HCT116 (cell line): Measurements from ENCODE around the gene TICRR. TPM values are rescaled to one million over a fixed set of nuclear protein-coding genes. Genes with fewer than 3 reads are reported as not detected.
"Not testable (repeated sequence)": the region's sequence is repeated elsewhere in the genome, so short reads cannot be mapped to it uniquely, and the experiment has no call there.

ENCODE experiments used
- ATAC-seq: fragments of 200-7000 bp; cut with Tn5 transposase; 2 replicates; pipeline ENCODE4 v1.9.1; 2020; ENCODE audit warnings: mild to moderate bottlenecking, moderate library complexity
- BruUV-seq: library from RNA; stranded (reverse); fragments of 400-500 nt; replicated peaks from 2 replicates; lab custom pipeline; 2021; lab: Mats Ljungman, UMichigan
- CTCF ChIA-PET: fragments of 300-600 bp; sonication (Branson Sonifier 250); formaldehyde crosslinking; loops from one replicate; lab custom pipeline; 2021; ENCODE audit warnings: antibody characterized with exemption; lab: Charles Lee
- POLR2A ChIA-PET: fragments of 300-600, 350-600 bp; sonication (Branson Sonifier 250); formaldehyde crosslinking; loops from one replicate; lab custom pipeline; 2021; ENCODE audit warnings: antibody characterized with exemption; lab: Charles Lee
- RAD21 ChIA-PET, 2 experiments: fragments of 300-600 bp; sonication (Branson Sonifier 250); formaldehyde crosslinking; loops; one replicate each; lab custom pipeline; 2023; ENCODE audit warnings: low total read pairs in 2 of 2; ENCODE audit not compliant: uncharacterized antibody in 2 of 2, unreplicated experiment in 2 of 2, low non-redundant PET in 1 of 2; lab: Charles Lee
- DNase-seq: peaks from one replicate; pipeline ENCODE4 v3.0.0-alpha.2; 2010; ENCODE audit warnings: low read depth, low spot score
- H2AFZ ChIP-seq: fragments of 200-600 bp; shearing (Covaris generic), sonication (generic); 2 replicates; pipeline ENCODE4 v1.6.1; 2017; ENCODE audit warnings: low read depth, mixed run types, mixed read lengths, antibody characterized with exemption, low read length; ENCODE audit not compliant: poor library complexity, severe bottlenecking
- H3K27ac ChIP-seq: 2 replicates; pipeline ENCODE4 v1.5.1; 2012; ENCODE audit warnings: low read depth, low read length
- H3K27me3 ChIP-seq: fragments of 200-600 bp; sonication (generic); 2 replicates; pipeline ENCODE4 v1.6.1; 2016; ENCODE audit warnings: mixed run types, low read length, mixed read lengths; ENCODE audit not compliant: insufficient read depth
- H3K36me3 ChIP-seq, 2 experiments: fragments of 200-500 bp in 1 of 2; fragments of 200-600 bp in 1 of 2; sonication (Bioruptor generic) in 1 of 2; sonication (generic) in 1 of 2; 2 replicates each; pipeline versions ENCODE4 v1.5.1 to v1.6.1; 2014 to 2016; ENCODE audit warnings: low read length in 2 of 2, inconsistent platforms in 1 of 2, mixed read lengths in 1 of 2, mixed run types in 1 of 2; ENCODE audit not compliant: insufficient read depth in 2 of 2, control insufficient read depth in 1 of 2
- H3K4me1 ChIP-seq, 2 experiments: fragments of 200-600 bp in 1 of 2; sonication (generic) in 1 of 2; 2 replicates each; pipeline versions ENCODE4 v1.5.1 to v1.6.1; 2012 to 2017; ENCODE audit warnings: low read length in 2 of 2, inconsistent platforms in 1 of 2, mild to moderate bottlenecking in 1 of 2, mixed read lengths in 1 of 2, mixed run types in 1 of 2, moderate library complexity in 1 of 2; ENCODE audit not compliant: insufficient read depth in 2 of 2, control insufficient read depth in 1 of 2
- H3K4me2 ChIP-seq: fragments of 200-600 bp; sonication (generic); 2 replicates; pipeline ENCODE4 v1.6.1; 2017; ENCODE audit warnings: mixed run types, low read length, mixed read lengths
- H3K4me3 ChIP-seq, 2 experiments: fragments of 200-600 bp in 1 of 2; sonication (generic) in 1 of 2; replicated peaks in 1 of 2; 2 replicates each; pipeline ENCODE4 v1.5.1; 2011 to 2016; ENCODE audit warnings: low read length in 2 of 2, control low read depth in 1 of 2, low read depth in 1 of 2, mild to moderate bottlenecking in 1 of 2, mixed read lengths in 1 of 2, mixed run types in 1 of 2
- H3K79me2 ChIP-seq: fragments of 200-600 bp; sonication (generic); 2 replicates; pipeline ENCODE4 v1.6.1; 2017; ENCODE audit warnings: mild to moderate bottlenecking, mixed run types, low read length, moderate library complexity, mixed read lengths; ENCODE audit not compliant: insufficient read depth
- H3K9ac ChIP-seq: fragments of 200-600 bp; sonication (generic); 2 replicates; pipeline ENCODE4 v1.6.1; 2016; ENCODE audit warnings: low read length, mixed read lengths
- H3K9me2 ChIP-seq: fragments of 200-600 bp; sonication (generic), shearing (Covaris generic); 2 replicates; pipeline ENCODE4 v1.6.1; 2017; ENCODE audit warnings: mixed run types, mild to moderate bottlenecking, moderate library complexity; ENCODE audit not compliant: insufficient read depth
- H3K9me3 ChIP-seq, 2 experiments: fragments of 200-500 bp in 1 of 2; fragments of 200-600 bp in 1 of 2; sonication (Bioruptor generic) in 1 of 2; sonication (generic) in 1 of 2; 2 replicates each; pipeline ENCODE4 v1.6.1; 2014 to 2017; ENCODE audit warnings: low read length in 2 of 2, mixed read lengths in 2 of 2, inconsistent platforms in 1 of 2, low read depth in 1 of 2, mild to moderate bottlenecking in 1 of 2, mixed run types in 1 of 2, moderate library complexity in 1 of 2; ENCODE audit not compliant: control insufficient read depth in 1 of 2, insufficient read depth in 1 of 2
- H4K20me1 ChIP-seq: fragments of 200-600 bp; sonication (generic), shearing (Covaris generic); 2 replicates; pipeline ENCODE4 v1.6.1; 2017; ENCODE audit warnings: mixed run types, mild to moderate bottlenecking, moderate library complexity; ENCODE audit not compliant: insufficient read depth
- CEBPB ChIP-seq: IDR thresholded peaks from 2 replicates; pipeline ENCODE4 v1.6.1; 2012; ENCODE audit warnings: low read depth
- CTCF ChIP-seq, 3 experiments: fragments of 200-600 bp in 1 of 3; sonication (generic) in 1 of 3; IDR thresholded peaks in 2 of 3; conservative IDR thresholded peaks in 1 of 3; 2 replicates each; pipeline ENCODE4 v1.5.1; 2012 to 2017; ENCODE audit warnings: low read depth in 2 of 3, low read length in 2 of 3, antibody characterized with exemption in 1 of 3, borderline replicate concordance in 1 of 3, control low read depth in 1 of 3, mild to moderate bottlenecking in 1 of 3, mixed read lengths in 1 of 3, mixed run types in 1 of 3, moderate library complexity in 1 of 3; ENCODE audit not compliant: insufficient read depth in 1 of 3
- ELF1 ChIP-seq: IDR thresholded peaks from 2 replicates; pipeline ENCODE4 v1.6.1; 2012; ENCODE audit warnings: low read depth, borderline replicate concordance
- EZH2 ChIP-seq: fragments of 200-600 bp; sonication (generic); IDR thresholded peaks from 2 replicates; pipeline ENCODE4 v1.6.1; 2017; ENCODE audit warnings: antibody characterized with exemption, mixed run types
- FOSL1 ChIP-seq: IDR thresholded peaks from 2 replicates; pipeline ENCODE4 v1.6.1; 2012; ENCODE audit warnings: low read depth
- MAX ChIP-seq: IDR thresholded peaks from 2 replicates; pipeline ENCODE4 v1.6.1; 2012
- REST ChIP-seq: IDR thresholded peaks from 2 replicates; pipeline ENCODE4 v1.6.1; 2012; ENCODE audit warnings: low read depth
- SP1 ChIP-seq: IDR thresholded peaks from 2 replicates; pipeline ENCODE4 v1.6.1; 2012; ENCODE audit warnings: low read depth
- SRF ChIP-seq: IDR thresholded peaks from 2 replicates; pipeline ENCODE4 v1.6.1; 2012; ENCODE audit warnings: low read depth
- YY1 ChIP-seq: IDR thresholded peaks from 2 replicates; pipeline ENCODE4 v1.6.1; 2011; ENCODE audit warnings: low read length, low read depth, moderate library complexity, mild to moderate bottlenecking; ENCODE audit not compliant: insufficient replicate concordance; ENCODE audit errors: extremely low read depth
- ZBTB33 ChIP-seq: IDR thresholded peaks from 2 replicates; pipeline ENCODE4 v1.6.1; 2011; ENCODE audit warnings: mild to moderate bottlenecking, low read length, moderate library complexity; ENCODE audit not compliant: insufficient replicate concordance; ENCODE audit errors: extremely low read depth
- ZNF274 ChIP-seq: fragments of 200-500 bp; sonication (Bioruptor generic); IDR thresholded peaks from 2 replicates; pipeline ENCODE4 v1.6.1; 2014; ENCODE audit warnings: mild to moderate bottlenecking, low read depth, low read length, inconsistent platforms
- intact Hi-C: fragments of 100-400 bp; cut with micrococcal nuclease; formaldehyde crosslinking; loops from 2 replicates; pipeline ENCODE4 v1.10.0; 2022
- total RNA-seq: library from RNA; stranded (reverse); gene quantifications from one replicate; pipeline ENCODE4 v1.2.1, GENCODE V29; 2021; ENCODE audit not compliant: unreplicated experiment

TICRR gene
- total RNA-seq, 1 experiment from 2014 or later, result 24.8 TPM

GRCh38 chr15:89578146-89578545, 2.9 kb downstream of the TICRR start:
- no peak overlapping the region for H3K27ac ChIP-seq
- H3K4me3 ChIP-seq, result no peak overlapping the region
- no peaks in the 10 kb centered on the region for H3K9me3 ChIP-seq
- no peak overlapping the region for H3K4me2 ChIP-seq
- H2AFZ ChIP-seq, result no peak overlapping the region
- peaks cover 78% of the 10 kb centered on the region for H3K79me2 ChIP-seq
- RAD21 ChIA-PET, result no interaction called here
- intact Hi-C loops, result no loop called here
- ATAC-seq, result no peak
- H3K4me1 ChIP-seq, result peaks cover 11 to 18% of the 10 kb centered on the region in 2 experiments; a peak in 3 of 4 replicates
- DNase-seq, result no peak
- H4K20me1 ChIP-seq, result 0 out of 2 replicates have a peak, but pooled peaks cover 5% of the 10 kb centered on the region
- TF ChIP-seq EZH2 (no peak), YY1 (no peak), SP1 (no peak), CTCF (IDR thresholded peaks at IDR 0.05 in 2 of 3, conservative IDR thresholded peaks at IDR 0.05 in 1 of 3; ENCODE audit: borderline replicate concordance in 1 of 3, insufficient read depth in 1 of 3, low read depth in 2 of 3, low read length in 2 of 3) (no peak), ZNF274 (no peak), FOSL1 (no peak), ZBTB33 (no peak), MAX (no peak), CEBPB (no peak), REST (no peak), SRF (no peak), ELF1 (no peak)
- TF ChIP-seq, all 23 proteins: peak for 0
- POLR2A ChIA-PET, result no interaction called here
- Histone ChIP-seq H3K36me3 (peaks cover 21 to 31% of the 10 kb centered on the region in 2 experiments), H3K9ac (no peak overlapping the region), H3K27me3 (no peaks in the 10 kb centered on the region), H3K9me2 (no peaks in the 10 kb centered on the region)
- BruUV-seq, result no TSS peak
- CTCF ChIA-PET, result no interaction called here

- BruUV-seq, H3K9me2 ChIP-seq, H4K20me1 ChIP-seq, CTCF ChIA-PET, H3K4me2 ChIP-seq, ATAC-seq, H3K27ac ChIP-seq, H2AFZ ChIP-seq, H3K9me3 ChIP-seq, RAD21 ChIA-PET, H3K27me3 ChIP-seq, DNase-seq, H3K9ac ChIP-seq, intact Hi-C loops, H3K4me3 ChIP-seq, POLR2A ChIA-PET: not testable (repeated sequence)
- Histone ChIP-seq H3K36me3 (peaks cover 44 to 50% of the 10 kb centered on the region in 2 experiments), H3K79me2 (peaks cover 99% of the 10 kb centered on the region), H3K4me1 (peaks cover 8 to 12% of the 10 kb centered on the region in 2 experiments; a peak in 3 of 4 replicates)
Measured at GRCh38 chr15:89580747-89581146, 5.5 kb downstream of the TICRR start.
